ENCODE measurements around the gene COL5A1.

Gene COL5A1

DNA sequence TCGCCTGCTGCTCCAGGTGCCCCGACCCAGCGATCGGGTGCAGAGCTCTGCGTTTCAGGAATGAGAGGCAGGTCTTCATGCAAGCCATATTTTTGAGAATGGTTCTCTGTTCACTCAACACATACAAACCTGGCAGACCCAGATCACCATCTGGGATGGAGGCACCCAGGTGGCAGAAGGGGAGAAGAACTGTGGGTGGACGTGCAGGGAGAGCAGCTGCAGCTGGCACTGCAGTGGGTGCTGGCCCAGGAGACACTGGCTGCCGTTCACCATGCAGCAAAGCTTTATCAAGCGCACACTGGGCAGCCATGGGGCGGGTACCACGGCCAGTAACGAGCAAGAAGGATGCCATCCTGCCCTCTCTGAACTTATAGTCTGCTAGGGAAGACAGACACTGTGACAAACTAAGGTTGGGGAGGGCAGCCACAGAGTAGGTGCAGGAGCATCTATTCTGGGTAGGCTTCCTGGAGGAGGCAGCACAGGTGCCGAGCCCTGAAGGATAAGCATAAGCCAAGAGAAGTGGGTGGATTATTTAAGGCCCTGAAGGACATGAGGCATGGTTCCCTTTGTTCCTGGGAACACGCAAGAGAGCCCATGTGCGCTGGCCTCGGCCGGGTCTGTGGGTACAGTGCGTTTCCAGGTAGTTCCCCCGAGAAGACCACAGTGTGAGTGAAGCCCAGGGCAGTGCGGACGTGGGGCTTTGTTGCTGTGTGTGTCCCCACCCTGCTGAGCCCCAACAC, 192.8 kb downstream of the COL5A1 start:
- H3K4me3 ChIP-seq (ENCODE audit: low read depth, low read length), result no peak overlapping the region
- no peak for DNase-seq (ENCODE audit: low read depth)

GRCh38 chr9:134834957-134835419, 193.4 kb downstream of the COL5A1 start:
- DNase-seq (ENCODE audit: low read depth), result no peak
- H3K4me3 ChIP-seq (ENCODE audit: low read depth, low read length), result no peak overlapping the region

DNA sequence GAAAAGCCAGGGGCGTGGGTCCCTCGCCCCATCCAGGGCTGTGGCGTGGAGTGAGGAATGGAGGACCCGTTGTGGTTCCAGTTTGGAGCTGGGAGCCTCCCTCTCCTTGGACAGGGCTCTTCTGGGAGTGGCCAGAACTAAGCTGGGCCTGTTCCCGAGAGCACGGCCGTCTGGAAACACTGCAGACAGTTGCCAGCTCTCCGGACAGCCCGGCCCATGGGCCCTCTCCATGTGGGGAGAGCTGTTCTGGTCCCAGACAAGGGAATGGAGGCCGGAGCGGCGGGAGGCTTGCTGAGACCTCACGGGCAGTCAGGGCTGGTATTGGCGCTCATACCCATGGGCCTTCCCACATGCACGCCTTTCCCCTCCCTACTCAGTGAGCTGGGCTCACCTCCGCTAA, 193.8 kb downstream of the COL5A1 start:
- no peak overlapping the region for H3K4me3 ChIP-seq (ENCODE audit: low read depth, low read length)
- DNase-seq (ENCODE audit: low read depth), result no peak

DNA sequence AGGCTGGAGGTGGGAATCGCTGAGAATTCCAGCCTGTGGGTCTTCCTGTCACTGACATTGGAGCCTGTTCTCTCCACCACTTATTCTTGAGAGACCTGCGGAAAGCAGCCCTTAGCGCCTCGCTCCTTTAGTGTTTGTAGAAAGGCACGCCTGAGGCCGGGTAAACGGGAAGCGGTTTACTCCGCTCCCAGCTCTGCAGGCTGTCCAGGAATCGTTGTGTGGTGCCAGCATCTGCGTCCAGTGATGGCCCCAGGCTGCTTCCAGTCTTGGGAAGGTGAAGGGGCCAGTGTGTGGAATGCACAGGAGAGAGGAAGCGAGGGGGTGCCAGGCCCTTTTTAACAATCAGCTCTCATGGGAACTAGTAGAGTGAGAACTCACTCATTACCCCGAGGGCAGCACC, 194.4 kb downstream of the COL5A1 start:
- DNase-seq (ENCODE audit: low read depth), result no peak
- H3K4me3 ChIP-seq (ENCODE audit: low read depth, low read length), result no peak overlapping the region

DNA sequence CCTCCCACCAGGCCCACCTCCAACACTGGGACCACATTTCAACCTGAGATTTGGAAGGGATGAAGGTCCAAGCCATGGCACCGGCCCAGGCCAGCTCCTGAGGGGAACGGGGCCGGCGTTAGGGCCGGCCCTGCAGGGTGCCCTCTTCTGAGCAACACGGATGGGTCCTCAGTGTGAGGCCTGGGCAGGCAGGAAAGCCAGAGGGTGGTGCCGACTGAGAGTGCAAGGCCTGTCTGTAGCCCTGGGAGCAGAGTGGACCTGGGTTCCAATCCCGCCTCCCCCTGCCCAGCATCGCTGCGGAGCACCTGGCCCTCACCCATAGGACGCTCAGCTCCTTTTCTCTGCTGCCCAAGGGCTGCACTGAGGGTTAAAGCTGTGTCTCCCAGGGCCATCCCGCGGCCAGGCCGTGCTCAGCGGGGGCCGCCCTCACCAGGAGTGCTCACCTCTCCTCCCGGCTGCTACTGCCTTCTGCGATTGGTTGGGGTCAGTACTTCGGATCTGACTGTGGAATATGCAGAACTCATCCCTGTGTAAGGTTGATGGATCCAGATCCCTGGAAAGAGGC, 194.9 kb downstream of the COL5A1 start:
- DNase-seq (ENCODE audit: low read depth), result no peak
- no peak overlapping the region for H3K4me3 ChIP-seq (ENCODE audit: low read depth, low read length)

- H3K4me3 ChIP-seq (ENCODE audit: low read depth, low read length), result no peak overlapping the region
- DNase-seq (ENCODE audit: low read depth), result no peak
Observed at GRCh38 chr9:134837529-134837928, 195.9 kb downstream of the COL5A1 start.

DNA sequence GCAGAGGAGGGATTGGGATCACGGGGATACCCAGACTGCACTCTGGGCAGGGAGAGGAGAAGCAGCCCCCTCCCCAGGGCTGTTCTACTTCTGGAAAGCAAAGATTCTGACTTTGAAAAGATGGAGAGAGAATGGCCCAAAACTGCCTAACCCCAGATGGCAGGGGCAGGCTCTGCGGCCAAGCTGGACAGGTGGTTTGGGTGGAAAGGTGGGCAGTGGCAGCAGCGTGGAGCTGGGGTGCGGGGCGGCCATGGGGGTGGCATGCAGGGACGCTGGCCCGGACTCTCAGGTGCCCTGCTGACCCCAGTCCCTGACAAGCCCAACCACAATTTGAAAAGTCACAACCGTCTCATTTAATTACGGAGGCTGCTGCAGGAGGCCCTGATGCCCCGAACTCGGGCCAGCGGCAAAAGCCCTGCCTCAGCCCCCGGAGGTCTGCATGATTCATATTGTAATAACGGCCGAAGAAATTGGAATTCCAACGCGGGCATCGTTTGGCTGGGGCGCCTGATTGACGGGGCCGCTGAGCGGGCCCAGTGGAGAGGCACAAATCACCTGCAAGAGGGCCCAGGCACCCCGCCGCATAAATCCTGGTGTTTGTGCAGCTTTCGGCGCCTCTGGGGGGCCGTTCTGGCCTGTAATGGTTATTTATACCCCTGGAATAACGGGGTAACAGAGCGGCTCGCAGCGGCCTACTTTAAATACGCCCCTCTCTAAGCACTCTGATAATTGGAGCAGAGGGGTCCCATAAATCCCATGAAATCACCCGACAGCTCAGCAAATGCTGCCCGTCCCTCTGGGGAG, 197.2 kb downstream of the COL5A1 start:
- DNase-seq (ENCODE audit: low read depth), result no peak
- no peak overlapping the region for H3K4me3 ChIP-seq (ENCODE audit: low read depth, low read length)

DNA sequence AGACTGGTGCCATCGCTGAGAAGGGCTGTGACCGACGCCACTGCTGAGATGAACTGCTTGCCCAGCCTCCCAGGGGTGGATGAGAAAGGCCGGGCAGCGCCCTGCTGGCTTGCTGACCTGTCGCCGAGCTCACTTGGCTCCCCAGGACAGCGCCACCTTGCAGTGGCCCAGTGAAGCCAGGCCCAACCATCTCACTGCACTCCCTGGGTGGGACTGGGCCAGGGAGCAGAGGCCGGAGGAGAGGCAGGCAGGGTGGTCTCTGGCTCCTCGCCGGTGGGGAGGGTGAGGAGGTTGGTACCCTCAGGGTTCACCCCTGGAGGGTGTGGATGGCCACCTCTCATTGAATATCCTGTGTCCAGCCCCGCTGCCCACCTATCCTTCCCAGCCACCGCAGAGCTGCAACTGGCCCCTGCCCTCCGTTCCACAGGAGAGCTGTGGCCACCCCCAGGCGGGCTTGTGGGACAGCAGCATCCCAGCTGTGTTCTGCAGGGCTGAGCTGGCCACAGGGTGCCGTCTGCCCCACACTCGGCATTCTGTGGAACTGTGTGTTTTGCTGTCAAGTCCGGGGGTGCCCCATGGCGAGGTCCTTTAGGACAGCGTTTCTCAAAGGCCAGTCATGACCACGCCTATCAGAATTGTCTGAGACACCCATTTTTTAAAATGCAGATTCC, 198.0 kb downstream of the COL5A1 start:
- DNase-seq (ENCODE audit: low read depth), result no peak
- no peak overlapping the region for H3K4me3 ChIP-seq (ENCODE audit: low read depth, low read length)

DNA sequence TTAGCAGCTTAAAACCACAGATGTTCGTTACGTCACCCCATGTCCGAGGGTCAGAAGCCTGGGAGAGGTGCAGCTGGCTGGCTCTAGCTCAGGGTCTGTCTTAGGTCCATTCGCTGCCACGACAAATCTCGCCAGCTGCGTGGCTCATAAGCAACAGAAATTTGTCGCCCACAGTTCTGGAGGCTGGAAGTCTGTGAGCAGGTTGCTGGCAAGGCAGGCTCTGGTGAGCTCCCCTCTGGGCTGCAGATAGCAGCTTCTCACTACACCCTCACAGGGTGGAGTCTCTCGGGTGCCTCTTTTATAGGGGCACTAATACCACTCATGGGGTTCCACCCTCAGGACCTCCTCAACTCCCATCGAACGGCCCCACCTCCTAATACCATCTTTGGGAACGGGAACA, 198.9 kb downstream of the COL5A1 start:
- no peak overlapping the region for H3K4me3 ChIP-seq (ENCODE audit: low read depth, low read length)
- DNase-seq (ENCODE audit: low read depth), result no peak

- no peak overlapping the region for H3K4me3 ChIP-seq (ENCODE audit: low read depth, low read length)
- no peak for DNase-seq (ENCODE audit: low read depth)
Observed at GRCh38 chr9:134841180-134841904, 199.7 kb downstream of the COL5A1 start.

- DNase-seq (ENCODE audit: low read depth), result no peak
- H3K4me3 ChIP-seq (ENCODE audit: low read depth, low read length), result no peak overlapping the region
Observed at GRCh38 chr9:134842321-134842720, 200.7 kb downstream of the COL5A1 start.

- no peak overlapping the region for H3K4me3 ChIP-seq (ENCODE audit: low read depth, low read length)
- DNase-seq (ENCODE audit: low read depth), result no peak
Observed at GRCh38 chr9:134843740-134844139, 202.1 kb downstream of the COL5A1 start.

DNA sequence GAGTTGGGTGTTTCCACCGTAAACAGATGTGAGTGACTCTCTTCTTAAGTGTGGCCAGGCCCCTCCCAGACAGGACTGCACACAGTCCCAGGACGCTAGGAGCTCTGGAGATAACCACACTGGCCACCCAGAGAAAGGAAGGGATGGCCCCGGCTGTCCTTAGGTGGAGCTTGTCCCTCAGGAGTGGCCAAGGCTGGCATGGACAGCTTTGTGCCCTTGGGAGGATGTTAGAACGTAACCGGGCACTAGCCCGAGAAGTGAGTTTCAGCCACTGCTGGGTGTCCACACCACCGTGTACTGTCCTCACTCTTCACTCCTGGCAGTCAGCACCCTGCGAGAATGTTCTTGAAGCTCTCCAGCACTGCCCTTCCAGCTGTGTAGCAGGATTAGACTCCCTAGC, 203.2 kb downstream of the COL5A1 start:
- DNase-seq (ENCODE audit: low read depth), result no peak
- H3K4me3 ChIP-seq (ENCODE audit: low read depth, low read length), result no peak overlapping the region

GRCh38 chr9:134846187-134846586, 204.6 kb downstream of the COL5A1 start:
- no peak overlapping the region for H3K4me3 ChIP-seq (ENCODE audit: low read depth, low read length)
- DNase-seq (ENCODE audit: low read depth), result no peak

DNA sequence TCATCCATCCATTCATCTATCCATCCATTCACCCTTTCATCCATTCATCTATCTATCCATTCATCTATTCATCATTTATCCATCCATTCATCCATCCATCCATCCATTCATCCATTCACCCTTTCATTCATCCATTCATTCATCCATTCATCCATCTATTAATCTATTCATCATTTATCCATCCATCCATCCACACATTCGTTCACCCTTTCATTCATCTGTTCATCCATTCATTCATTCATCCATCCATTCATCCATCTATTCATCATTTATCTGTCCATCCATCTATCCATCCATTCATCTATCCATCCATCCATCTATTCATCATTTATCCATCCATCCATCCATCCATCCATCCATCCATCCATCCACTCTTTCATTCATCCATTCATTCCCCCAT, 205.1 kb downstream of the COL5A1 start:
- H3K4me3 ChIP-seq (ENCODE audit: low read depth, low read length), result no peak overlapping the region
- DNase-seq (ENCODE audit: low read depth), result no peak

- no peak overlapping the region for H3K4me3 ChIP-seq (ENCODE audit: low read depth, low read length)
- DNase-seq (ENCODE audit: low read depth), result no peak
Observed at GRCh38 chr9:134847138-134847537, 205.5 kb downstream of the COL5A1 start.

- no peak for DNase-seq (ENCODE audit: low read depth)
Observed at GRCh38 chr9:134847752-134848432, 206.3 kb downstream of the COL5A1 start.

DNA sequence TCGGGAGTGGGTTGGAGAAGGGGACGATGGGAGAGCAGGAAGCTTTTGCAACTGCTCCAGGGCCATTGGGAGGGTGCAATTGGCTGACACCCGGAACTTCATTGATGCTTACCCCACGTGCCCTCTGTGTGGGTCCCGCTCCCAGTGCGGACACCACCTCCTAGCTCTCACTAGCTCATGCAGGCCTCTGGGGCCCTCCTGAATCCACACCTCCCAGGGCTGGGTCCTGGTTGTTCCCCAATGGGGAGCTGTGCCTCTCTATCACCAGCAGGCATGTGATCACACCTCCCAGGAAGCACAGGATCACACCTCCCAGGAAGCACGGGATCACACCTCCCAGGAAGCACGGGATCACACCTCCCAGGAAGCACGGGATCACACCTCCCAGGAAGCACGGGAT, 206.9 kb downstream of the COL5A1 start:
- no peak for DNase-seq (ENCODE audit: low read depth)
- no peak overlapping the region for H3K4me3 ChIP-seq (ENCODE audit: low read depth, low read length)

More at GRCh38 chr9:134847752-134848432, 206.3 kb downstream of the COL5A1 start:
- H3K4me3 ChIP-seq (ENCODE audit: low read depth, low read length), result no peak overlapping the region

GRCh38 chr9:134850611-134851010, 209.0 kb downstream of the COL5A1 start:
- no peak for DNase-seq (ENCODE audit: low read depth)
- no peak overlapping the region for H3K4me3 ChIP-seq (ENCODE audit: low read depth, low read length)

All from skeletal muscle cell (primary cell).